Right lobe of liver (tissue), 6 donors: Measurements from ENCODE around the gene ARRDC3. TPM values are rescaled to one million over a fixed set of nuclear protein-coding genes. Genes with fewer than 3 reads are reported as not detected.

Experiments
- ATAC-seq, 4 donors: fragments of 200-7000 bp; cut with Tn5 transposase; one replicate each; pipeline ENCODE4 v1.9.1; 2020; ENCODE audit warnings: mild to moderate bottlenecking in 4 of 4, moderate library complexity in 4 of 4
- DNase-seq, 3 donors: peaks; one replicate each; pipeline ENCODE4 v3.0.0-alpha.2; 2020
- H3K27ac ChIP-seq, 3 donors: fragments of 200-600 bp; one replicate each; pipeline ENCODE4 v1.8.0; 2022
- H3K27me3 ChIP-seq, 2 donors: fragments of 200-600 bp; one replicate each; pipeline ENCODE4 v1.8.0; 2022
- H3K36me3 ChIP-seq, 4 donors: fragments of 200-600 bp; sonication (generic) in 1 of 4; one replicate each; pipeline versions ENCODE4 v1.5.1 to v1.8.0; 2017 to 2022; ENCODE audit warnings: control low read depth in 1 of 4
- H3K4me1 ChIP-seq, 4 donors: fragments of 200-600 bp; sonication (generic) in 1 of 4; one replicate each; pipeline versions ENCODE4 v1.5.1 to v1.8.0; 2017 to 2022; ENCODE audit warnings: control low read depth in 1 of 4
- H3K4me3 ChIP-seq, 3 donors: fragments of 200-600 bp; one replicate each; pipeline ENCODE4 v1.8.0; 2022
- H3K9me3 ChIP-seq, 4 donors: fragments of 200-600 bp; sonication (generic) in 1 of 4; one replicate each; pipeline versions ENCODE4 v1.5.1 to v1.8.0; 2017 to 2022; ENCODE audit warnings: control low read depth in 1 of 4
- POLR2A ChIP-seq: fragments of 450-650 bp; IDR thresholded peaks from one replicate; pipeline ENCODE4 v1.6.1; 2017; ENCODE audit warnings: antibody characterized with exemption, mild to moderate bottlenecking
- WGBS: methylation state at CpG from one replicate; pipeline ENCODE4 v1.1.6; 2018; ENCODE audit warnings: low coverage, low lambda C conversion rate; ENCODE audit not compliant: insufficient coverage; ENCODE audit errors: missing lambda C conversion rate; 5-methylcytosine and 5-hydroxymethylcytosine counted together
- intact Hi-C, 2 donors: fragments of 100-400 bp; cut with DNase I; formaldehyde crosslinking; loops; one replicate each; pipeline versions ENCODE4 v1.11.2 to v1.14.1; 2022
- total RNA-seq, 6 experiments: library from RNA; depleted of rRNA in 2 of 6; stranded (reverse); fragments of >200 nt in 2 of 6; fragmentation: NEBNext Ultra II Directional in 3 of 6; extraction: Animal tissue kit (Norgen Biotek cat#: 25700) in 3 of 6; gene quantifications; one replicate each; pipeline versions ENCODE4 v1.1.0 to v1.2.4, GENCODE V29; 2016 to 2023
- TF ChIP-seq, protein P1 (sequence below), 4 donors: fragments of 200-600 bp in 3 of 4; fragments of 450-650 bp in 1 of 4; IDR thresholded peaks; one replicate each; pipeline versions ENCODE4 v1.5.1 to v1.8.0; 2016 to 2022; ENCODE audit warnings: antibody characterized with exemption in 4 of 4, mild to moderate bottlenecking in 2 of 4
- donor health status: DM: no; HTN: yes; CAD: no.
- donor health status: DM: no; HTN: no; CAD: no.
- donor health status: DM: no; HTN: no; CAD: no.
- donor health status: DM: no; HTN: yes; CAD: no.
- donor health status: DM: no; HTN: yes; CAD: no.

Gene ARRDC3
- total RNA-seq, 6 experiments from 2014 or later = 14.3 to 96.9 (median 46.0) TPM

DNA sequence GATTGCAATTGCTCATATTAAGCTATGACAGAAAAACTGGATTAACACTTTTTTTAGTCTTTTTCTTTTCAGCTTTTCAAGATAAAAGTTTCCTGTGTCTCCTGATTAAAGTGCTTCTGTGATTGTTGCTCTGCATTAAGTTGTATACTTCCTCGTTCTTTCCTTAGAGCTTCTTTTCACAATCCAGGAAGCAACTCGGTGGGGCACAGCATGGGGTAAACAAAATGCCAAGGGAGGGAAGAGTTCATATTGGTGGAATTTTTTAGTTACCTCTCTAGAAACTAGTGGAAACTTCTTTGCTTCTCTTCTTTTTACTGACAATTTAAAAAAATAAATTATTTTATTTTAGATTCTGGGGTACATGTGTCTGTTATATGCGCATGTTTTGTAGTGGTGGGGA is 37.8 kb upstream of the ARRDC3 start:
- intact Hi-C loops = no loop called here
- Histone ChIP-seq H3K36me3 (no peaks in the 10 kb centered on the region), H3K27me3 (no peaks in the 10 kb centered on the region), H3K4me3 (no peak overlapping the region), H3K27ac (no peak overlapping the region), H3K9me3 (no peaks in the 10 kb centered on the region), H3K4me1 (peaks cover 0 to 4% (median 0%) of the 10 kb centered on the region in 4 donors)
- 50% methylated on average over 3 of the region's 3 CpGs for WGBS
- DNase-seq = no peak
- no peak for TF ChIP-seq POLR2A
- TF ChIP-seq, protein P1, sequence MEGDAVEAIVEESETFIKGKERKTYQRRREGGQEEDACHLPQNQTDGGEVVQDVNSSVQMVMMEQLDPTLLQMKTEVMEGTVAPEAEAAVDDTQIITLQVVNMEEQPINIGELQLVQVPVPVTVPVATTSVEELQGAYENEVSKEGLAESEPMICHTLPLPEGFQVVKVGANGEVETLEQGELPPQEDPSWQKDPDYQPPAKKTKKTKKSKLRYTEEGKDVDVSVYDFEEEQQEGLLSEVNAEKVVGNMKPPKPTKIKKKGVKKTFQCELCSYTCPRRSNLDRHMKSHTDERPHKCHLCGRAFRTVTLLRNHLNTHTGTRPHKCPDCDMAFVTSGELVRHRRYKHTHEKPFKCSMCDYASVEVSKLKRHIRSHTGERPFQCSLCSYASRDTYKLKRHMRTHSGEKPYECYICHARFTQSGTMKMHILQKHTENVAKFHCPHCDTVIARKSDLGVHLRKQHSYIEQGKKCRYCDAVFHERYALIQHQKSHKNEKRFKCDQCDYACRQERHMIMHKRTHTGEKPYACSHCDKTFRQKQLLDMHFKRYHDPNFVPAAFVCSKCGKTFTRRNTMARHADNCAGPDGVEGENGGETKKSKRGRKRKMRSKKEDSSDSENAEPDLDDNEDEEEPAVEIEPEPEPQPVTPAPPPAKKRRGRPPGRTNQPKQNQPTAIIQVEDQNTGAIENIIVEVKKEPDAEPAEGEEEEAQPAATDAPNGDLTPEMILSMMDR (IDR thresholded peaks at IDR 0.05) = no peak
- no peak for ATAC-seq

DNA sequence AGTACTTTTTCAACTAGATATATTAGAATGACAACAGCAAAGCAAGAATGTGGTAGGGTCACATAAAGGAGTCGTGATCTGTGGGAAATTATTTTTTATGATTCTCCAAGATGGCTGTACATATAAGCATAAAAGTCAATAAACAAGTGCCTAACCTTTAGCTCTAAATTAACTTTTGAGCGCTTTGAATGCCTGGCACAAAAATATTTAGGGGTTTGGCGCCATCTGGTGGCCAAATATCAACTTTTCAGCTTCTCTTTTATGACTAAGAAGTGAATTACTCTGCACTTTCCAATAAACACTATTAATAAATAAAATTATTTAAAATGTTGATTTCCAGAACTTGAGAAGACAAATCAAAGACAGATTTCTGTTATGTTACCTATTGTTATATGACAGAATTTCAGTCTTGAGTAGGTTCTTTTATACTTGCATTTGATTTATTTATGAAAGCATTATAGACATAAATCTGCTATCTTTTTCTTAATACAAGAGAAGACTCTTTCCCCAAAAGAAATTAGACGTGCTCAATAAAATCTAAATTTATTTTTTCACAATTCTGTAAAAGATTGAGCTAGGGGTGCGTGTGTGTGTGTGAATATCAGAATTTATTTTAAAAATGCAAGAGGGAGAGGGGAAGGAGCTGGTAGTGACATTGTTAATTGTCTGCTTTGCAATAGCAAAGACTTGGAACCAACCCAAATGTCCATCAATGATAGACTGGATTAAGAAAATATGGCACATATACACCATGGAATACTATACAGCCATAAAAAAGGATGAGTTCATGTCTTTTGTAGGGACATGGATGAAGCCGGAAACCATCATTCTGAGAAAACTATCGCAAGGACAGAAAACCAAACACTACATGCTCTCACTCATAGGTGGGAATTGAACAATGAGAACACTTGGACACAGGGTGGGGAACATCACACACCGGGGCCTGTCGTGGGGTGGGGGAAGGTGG is 36.7 kb upstream of the ARRDC3 start:
- peak in 2 of 3 donors; percentile 50 to 73 for DNase-seq
- Histone ChIP-seq H3K27ac (no peak overlapping the region), H3K9me3 (no peaks in the 10 kb centered on the region), H3K27me3 (no peaks in the 10 kb centered on the region), H3K4me1 (peaks cover 0 to 4% (median 0%) of the 10 kb centered on the region in 4 donors), H3K4me3 (peak overlapping the region in 1 of 3 donors; percentile 18), H3K36me3 (no peaks in the 10 kb centered on the region)
- 39% methylated on average over 7 of the region's 9 CpGs for WGBS
- ATAC-seq = peak; percentile 75 to 91 (median 88)
- intact Hi-C loops = no loop called here
- TF ChIP-seq, protein P1 (IDR thresholded peaks at IDR 0.05) = peak; percentile 77 to 86 (median 82)
- TF ChIP-seq POLR2A = no peak

DNA sequence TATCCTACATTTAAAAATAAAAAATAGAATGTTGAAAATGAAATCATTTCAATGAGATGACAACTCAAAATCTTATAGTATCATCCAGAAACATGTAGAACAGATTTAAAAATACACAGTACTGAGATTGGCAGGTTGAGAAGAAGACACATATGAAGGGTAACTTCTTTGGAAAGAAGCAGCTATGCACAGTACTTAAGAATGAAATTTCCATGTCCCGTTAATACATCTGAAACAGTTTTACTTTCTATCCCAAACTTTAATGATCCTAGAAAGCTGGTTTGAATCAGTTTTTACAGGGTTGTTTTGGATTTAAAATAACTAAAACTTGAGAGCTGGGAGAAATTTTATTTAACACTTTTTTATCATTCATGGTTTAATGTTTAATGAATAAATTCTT is 36.0 kb upstream of the ARRDC3 start:
- Histone ChIP-seq H3K27ac (no peak overlapping the region), H3K4me3 (peak overlapping the region in 1 of 3 donors; percentile 18), H3K27me3 (no peaks in the 10 kb centered on the region), H3K4me1 (peaks cover 0 to 4% (median 0%) of the 10 kb centered on the region in 4 donors), H3K36me3 (no peaks in the 10 kb centered on the region), H3K9me3 (no peaks in the 10 kb centered on the region)
- intact Hi-C loops = no loop called here
- DNase-seq (no peak), ATAC-seq (peak in 3 of 4 donors; percentile 33 to 57 (median 50))
- WGBS = 30% methylated on average over 1 of the region's 1 CpG
- TF ChIP-seq POLR2A = no peak
- TF ChIP-seq, protein P1 (IDR thresholded peaks at IDR 0.05) = no peak

DNA sequence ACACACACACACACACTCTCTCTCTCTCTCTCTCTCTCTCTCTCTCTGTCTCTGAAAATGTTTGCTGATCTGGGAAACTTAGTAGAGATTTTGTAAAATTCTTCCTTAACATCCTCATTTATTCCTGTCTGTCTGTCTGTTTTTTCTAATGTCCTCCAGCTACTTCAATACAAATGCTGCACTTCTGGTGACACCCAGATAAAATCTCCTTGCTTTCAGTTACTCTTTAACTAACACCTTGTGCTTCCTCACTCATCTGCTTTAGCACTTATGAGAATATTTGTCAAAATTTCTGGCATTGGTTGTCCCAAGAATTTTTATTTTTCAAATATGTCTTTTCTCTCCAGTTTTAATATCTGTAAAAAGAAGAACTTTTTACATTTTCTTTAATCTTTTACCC is 35.0 kb upstream of the ARRDC3 start:
- ATAC-seq (peak in 2 of 4 donors; percentile 64 to 65), DNase-seq (no peak)
- no peak overlapping the region for H3K4me3 ChIP-seq
- H3K27ac ChIP-seq = no peak overlapping the region
- no peak for TF ChIP-seq POLR2A
- TF ChIP-seq, protein P1 (IDR thresholded peaks at IDR 0.05) = no peak
- H3K27me3 ChIP-seq = no peaks in the 10 kb centered on the region
- H3K4me1 ChIP-seq = peaks cover 0 to 4% (median 0%) of the 10 kb centered on the region in 4 donors
- no peaks in the 10 kb centered on the region for H3K36me3 ChIP-seq
- no peaks in the 10 kb centered on the region for H3K9me3 ChIP-seq
- intact Hi-C loops = no loop called here
